HepG2 (cell line): ENCODE data around the gene SLC13A3. TPM values are rescaled to one million over a fixed set of nuclear protein-coding genes. Genes with fewer than 3 reads are reported as not detected.

Experiments
- CBX5 ChIP-seq: sonication (generic); formaldehyde crosslinking; IDR thresholded peaks from 2 replicates; pipeline ENCODE4 v1.4.0; 2020; ENCODE audit warnings: missing genetic modification reagents, borderline replicate concordance
- CEBPG ChIP-seq: IDR thresholded peaks from 2 replicates; pipeline ENCODE4 v1.6.1; 2016
- DNMT1 ChIP-seq: sonication (generic); formaldehyde crosslinking; IDR thresholded peaks from 2 replicates; pipeline ENCODE4 v1.5.1; 2020; ENCODE audit warnings: mild to moderate bottlenecking, missing genetic modification reagents
- EP300 ChIP-seq, 3 experiments: sonication (generic) in 1 of 3; formaldehyde crosslinking in 1 of 3; IDR thresholded peaks; 2 replicates each; pipeline versions ENCODE4 v1.5.1 to v1.6.1; 2011 to 2020; ENCODE audit warnings: low read depth in 2 of 3, low read length in 2 of 3, borderline replicate concordance in 1 of 3, improper control_type of control experiment in 1 of 3, mild to moderate bottlenecking in 1 of 3, missing genetic modification reagents in 1 of 3, moderate library complexity in 1 of 3
- KDM6A ChIP-seq: IDR thresholded peaks from 2 replicates; pipeline ENCODE4 v1.6.1; 2016; ENCODE audit warnings: low read depth
- MED1 ChIP-seq: sonication (generic); formaldehyde crosslinking; IDR thresholded peaks from 2 replicates; pipeline ENCODE4 v1.4.0; 2020; ENCODE audit warnings: missing genetic modification reagents
- MLXIP ChIP-seq: sonication (generic); formaldehyde crosslinking; IDR thresholded peaks from 2 replicates; pipeline ENCODE4 v1.9.0; 2021; ENCODE audit warnings: missing genetic modification reagents, borderline replicate concordance
- POGK ChIP-seq: sonication (generic); formaldehyde crosslinking; conservative IDR thresholded peaks from 2 replicates; pipeline ENCODE4 v1.8.0; 2022; ENCODE audit warnings: mild to moderate bottlenecking, moderate library complexity, missing genetic modification reagents
- PPARG ChIP-seq: conservative IDR thresholded peaks from 2 replicates; pipeline ENCODE4 v1.6.1; 2016; ENCODE audit warnings: missing biosample characterization, missing genetic modification reagents
- RBM22 ChIP-seq: fragments of 200-400 bp; formaldehyde crosslinking; optimal IDR thresholded peaks from 2 replicates; pipeline ENCODE3; 2017; ENCODE audit warnings: mild to moderate bottlenecking, low read length, moderate library complexity
- REL ChIP-seq: sonication (generic); formaldehyde crosslinking; conservative IDR thresholded peaks from 2 replicates; pipeline ENCODE4 v1.8.0; 2022; ENCODE audit warnings: mild to moderate bottlenecking, missing genetic modification reagents, moderate library complexity
- TEAD3 ChIP-seq: optimal IDR thresholded peaks from 2 replicates; pipeline ENCODE3; 2016; ENCODE audit warnings: borderline replicate concordance
- THRA ChIP-seq: sonication (generic); formaldehyde crosslinking; IDR thresholded peaks from 2 replicates; pipeline ENCODE4 v1.4.0; 2020; ENCODE audit warnings: missing genetic modification reagents, borderline replicate concordance
- ZFP36L2 ChIP-seq: sonication (generic); formaldehyde crosslinking; IDR thresholded peaks from 2 replicates; pipeline ENCODE4 v1.4.0; 2020; ENCODE audit warnings: missing genetic modification reagents
- ZFYVE20 ChIP-seq: sonication (generic); formaldehyde crosslinking; IDR thresholded peaks from 2 replicates; pipeline ENCODE4 v1.8.0; 2023; ENCODE audit warnings: low read depth, mild to moderate bottlenecking, moderate library complexity, missing genetic modification reagents, borderline replicate concordance
- ZNF530 ChIP-seq: sonication (generic); formaldehyde crosslinking; IDR thresholded peaks from 2 replicates; pipeline ENCODE4 v1.5.0; 2020; ENCODE audit warnings: low read depth, mild to moderate bottlenecking, missing genetic modification reagents
- ZNF549 ChIP-seq: sonication (generic); formaldehyde crosslinking; IDR thresholded peaks from 2 replicates; pipeline ENCODE4 v1.5.0; 2020; ENCODE audit warnings: missing genetic modification reagents
- ZNF629 ChIP-seq: sonication (generic); formaldehyde crosslinking; conservative IDR thresholded peaks from 2 replicates; pipeline ENCODE4 v1.5.0; 2020; ENCODE audit warnings: missing genetic modification reagents
- ZNF788 ChIP-seq: sonication (generic); formaldehyde crosslinking; IDR thresholded peaks from 2 replicates; pipeline ENCODE4 v1.5.0; 2020; ENCODE audit warnings: mild to moderate bottlenecking, missing genetic modification reagents, borderline replicate concordance
- ZNF792 ChIP-seq: IDR thresholded peaks from 2 replicates; pipeline ENCODE4 v1.6.1; 2016
- ZUFSP ChIP-seq: sonication (generic); formaldehyde crosslinking; IDR thresholded peaks from 2 replicates; pipeline ENCODE4 v1.9.0; 2021; ENCODE audit warnings: missing genetic modification reagents, mild to moderate bottlenecking, borderline replicate concordance
- polyA plus RNA-seq, 8 experiments: library from polyadenylated mRNA; depleted of rRNA in 3 of 8; stranded (reverse) in 7 of 8; unstranded in 1 of 8; fragments of >200 nt; fragmentation: Illumina TruSeq in 4 of 8; extraction: Trizol in 4 of 8; gene quantifications; 2 replicates each; pipeline versions ENCODE4 v1.2.1 to v1.2.3, GENCODE V29; 2011 to 2016; ENCODE audit warnings: low read depth in 4 of 8, missing spikeins in 1 of 8, mixed read lengths in 1 of 8; ENCODE audit not compliant: insufficient read depth in 1 of 8
- total RNA-seq, 5 experiments: library from RNA; depleted of rRNA; stranded (reverse); fragments of >200 nt; fragmentation: Illumina TruSeq; extraction: Trizol; gene quantifications; 2 replicates each; pipeline ENCODE4 v1.2.3, GENCODE V29; 2016; ENCODE audit warnings: low read depth in 1 of 5

SLC13A3 gene
- total and polyA plus RNA-seq, 2 of the 13 experiments (the other 11 are each of a cell fraction or from before 2014, with no cell fraction given): 66.5 to 76.0 TPM

- TF ChIP-seq ZUFSP (no peak), TEAD3 (CRISPR knock-in tag) (peak; percentile 60), MED1 (CRISPR knock-in tag) (peak; percentile 69), MLXIP (CRISPR knock-in tag) (peak; percentile 67; the same call in 1 of the 2 replicates), THRA (CRISPR knock-in tag) (0 out of 2 replicates have a peak, but pooled peaks have one; percentile 13), ZFYVE20 (CRISPR knock-in tag) (peak; percentile 70; the same call in 1 of the 2 replicates), EP300 (IDR thresholded peaks at IDR 0.05; ENCODE audit: low read depth in 2 of 2, low read length in 2 of 2) (0 out of 4 replicates have a peak, but pooled peaks of 1 of the 2 experiments have one; percentile 9), EP300 (CRISPR knock-in tag; IDR thresholded peaks at IDR 0.05; ENCODE audit: borderline replicate concordance) (peak; percentile 55; the same call in 1 of the 2 replicates), ZNF549 (CRISPR knock-in tag) (no peak), DNMT1 (CRISPR knock-in tag) (peak; percentile 96; the same call in 1 of the 2 replicates), ZNF629 (0 out of 2 replicates have a peak, but pooled peaks have one; percentile 53), KDM6A (CRISPR knock-in tag) (no peak), REL (CRISPR knock-in tag) (peak; percentile 74), RBM22 (no peak), CBX5 (CRISPR knock-in tag) (peak; percentile 13; the same call in 1 of the 2 replicates), POGK (CRISPR knock-in tag) (peak; percentile 88), PPARG (CRISPR knock-in tag) (peak; percentile 56; the same call in 1 of the 2 replicates), ZFP36L2 (0 out of 2 replicates have a peak, but pooled peaks have one; percentile 10), ZNF530 (CRISPR knock-in tag) (no peak), ZNF788 (CRISPR knock-in tag) (peak; percentile 9), CEBPG (CRISPR knock-in tag) (0 out of 2 replicates have a peak, but pooled peaks have one; percentile 13), ZNF792 (CRISPR knock-in tag) (peak; percentile 92)
These were observed at the start of gene SLC13A3 (continued) for GRCh38 chr20:46651091-46651962.
